IMR-90 (cell line): ENCODE data around the gene LARP1. TPM values are rescaled to one million over a fixed set of nuclear protein-coding genes. Genes with fewer than 3 reads are reported as not detected.
A peak's percentile ranks its signal among the peaks of the same experiment; 100 is the strongest.

Experiments used
- ATAC-seq: fragments of 200-7000 bp; cut with Tn5 transposase; 2 replicates; pipeline ENCODE4 v1.9.1; 2020; ENCODE audit warnings: low read depth, mild to moderate bottlenecking, moderate library complexity
- BruUV-seq: library from RNA; stranded (reverse); fragments of 400-500 nt; replicated peaks from 2 replicates; lab custom pipeline; 2021; lab: Mats Ljungman, UMichigan
- CTCF ChIA-PET: fragments of 300-600 bp; formaldehyde crosslinking; extraction: SDS; loops from one replicate; lab custom pipeline; 2021; ENCODE audit warnings: antibody characterized with exemption; lab: Yijun Ruan, JAX
- POLR2A ChIA-PET: fragments of 300-600 bp; sonication (Branson Sonifier 250); formaldehyde crosslinking; loops from one replicate; lab custom pipeline; 2022; ENCODE audit warnings: antibody characterized with exemption; ENCODE audit not compliant: unreplicated experiment; lab: Charles Lee
- DNase-seq: peaks from one replicate; pipeline ENCODE4 v3.0.0; 2013
- H2AFZ ChIP-seq: replicated peaks from 2 replicates; pipeline ENCODE3; 2013; ENCODE audit warnings: low read length, mild to moderate bottlenecking; ENCODE audit not compliant: poor library complexity
- H2AK5ac ChIP-seq: 2 replicates; pipeline ENCODE4 v1.6.1; 2013; ENCODE audit warnings: low read depth, low read length, inconsistent platforms
- H2AK9ac ChIP-seq: replicated peaks from 2 replicates; pipeline ENCODE3; 2013; ENCODE audit warnings: mild to moderate bottlenecking, low read depth, low read length, moderate library complexity; ENCODE audit not compliant: poor library complexity
- H2BK120ac ChIP-seq: 2 replicates; pipeline ENCODE4 v1.6.1; 2013; ENCODE audit warnings: low read depth, low read length, inconsistent platforms
- H2BK15ac ChIP-seq: 3 replicates; pipeline ENCODE4 v1.6.1; 2013; ENCODE audit warnings: low read depth, low read length, inconsistent platforms
- H2BK20ac ChIP-seq: 2 replicates; pipeline ENCODE4 v1.6.1; 2013; ENCODE audit warnings: low read depth, mild to moderate bottlenecking, inconsistent platforms, low read length, moderate library complexity
- H2BK5ac ChIP-seq: 2 replicates; pipeline ENCODE4 v1.6.1; 2013; ENCODE audit warnings: mild to moderate bottlenecking, low read depth, low read length, inconsistent platforms; ENCODE audit not compliant: poor library complexity, severe bottlenecking
- H3K14ac ChIP-seq: replicated peaks from 2 replicates; pipeline ENCODE4 v1.6.1; 2013; ENCODE audit warnings: low read depth, low read length, inconsistent platforms
- H3K18ac ChIP-seq: 2 replicates; pipeline ENCODE4 v1.6.1; 2013; ENCODE audit warnings: low read depth, low read length, control low read depth
- H3K23ac ChIP-seq: 2 replicates; pipeline ENCODE4 v1.6.1; 2013; ENCODE audit warnings: low read depth, low read length, inconsistent platforms
- H3K27ac ChIP-seq: 2 replicates; pipeline ENCODE4 v1.5.1; 2013; ENCODE audit warnings: mild to moderate bottlenecking, control low read depth, low read length; ENCODE audit not compliant: insufficient read depth
- H3K27me3 ChIP-seq: 2 replicates; pipeline ENCODE4 v1.6.1; 2013; ENCODE audit warnings: low read length; ENCODE audit not compliant: control insufficient read depth, insufficient read depth
- H3K36me3 ChIP-seq: 2 replicates; pipeline ENCODE4 v1.6.1; 2013; ENCODE audit warnings: low read length, mixed read lengths; ENCODE audit not compliant: control insufficient read depth, insufficient read depth
- H3K4ac ChIP-seq: 2 replicates; pipeline ENCODE4 v1.6.1; 2013; ENCODE audit warnings: low read depth, low read length, inconsistent platforms
- H3K4me1 ChIP-seq: 2 replicates; pipeline ENCODE4 v1.6.1; 2013; ENCODE audit warnings: low read length, mixed read lengths; ENCODE audit not compliant: control insufficient read depth, insufficient read depth
- H3K4me2 ChIP-seq: 2 replicates; pipeline ENCODE4 v1.6.1; 2013; ENCODE audit warnings: low read depth, mild to moderate bottlenecking, control low read depth, low read length, moderate library complexity
- H3K4me3 ChIP-seq: 2 replicates; pipeline ENCODE4 v1.5.1; 2013; ENCODE audit warnings: low read depth, mild to moderate bottlenecking, control low read depth, low read length, moderate library complexity; ENCODE audit not compliant: insufficient read depth
- H3K56ac ChIP-seq: 2 replicates; pipeline ENCODE4 v1.6.1; 2013; ENCODE audit warnings: low read length, inconsistent platforms; ENCODE audit not compliant: insufficient read depth; ENCODE audit errors: extremely low read depth
- H3K79me1 ChIP-seq, 2 experiments: 2 replicates each; pipeline ENCODE4 v1.6.1; 2013; ENCODE audit warnings: low read length in 2 of 2, inconsistent platforms in 1 of 2, low read depth in 1 of 2
- H3K9ac ChIP-seq: 2 replicates; pipeline ENCODE4 v1.6.1; 2013; ENCODE audit warnings: low read depth, low read length, control low read depth
- H3K9me1 ChIP-seq: 2 replicates; pipeline ENCODE4 v1.6.1; 2013; ENCODE audit warnings: low read length, inconsistent platforms; ENCODE audit not compliant: insufficient read depth
- H3K9me3 ChIP-seq: 2 replicates; pipeline ENCODE4 v1.6.1; 2013; ENCODE audit warnings: low read length; ENCODE audit not compliant: control insufficient read depth, insufficient read depth
- H4K20me1 ChIP-seq: 2 replicates; pipeline ENCODE4 v1.6.1; 2013; ENCODE audit warnings: low read length, inconsistent platforms; ENCODE audit not compliant: insufficient read depth
- H4K5ac ChIP-seq: 2 replicates; pipeline ENCODE4 v1.6.1; 2013; ENCODE audit warnings: mild to moderate bottlenecking, low read depth, low read length, control low read depth
- H4K8ac ChIP-seq, 2 experiments: 2 replicates each; pipeline ENCODE4 v1.6.1; 2013; ENCODE audit warnings: low read depth in 2 of 2, low read length in 2 of 2, control low read depth in 1 of 2, inconsistent platforms in 1 of 2
- H4K91ac ChIP-seq: 2 replicates; pipeline ENCODE4 v1.6.1; 2013; ENCODE audit warnings: low read depth, low read length, inconsistent platforms; ENCODE audit not compliant: insufficient read depth
- MAFK ChIP-seq: IDR thresholded peaks from 2 replicates; pipeline ENCODE4 v1.6.1; 2012; ENCODE audit warnings: low read depth, low read length, improper control_type of control experiment
- MAZ ChIP-seq: IDR thresholded peaks from 2 replicates; pipeline ENCODE4 v1.6.1; 2012; ENCODE audit warnings: low read depth, mild to moderate bottlenecking, low read length, improper control_type of control experiment, moderate library complexity, borderline replicate concordance
- WGBS, 2 experiments: methylation state at CpG; one replicate each; pipeline versions ENCODE4 v1.1.5 to v1.1.7; 2013; ENCODE audit warnings: missing lambda C conversion rate in 2 of 2; ENCODE audit not compliant: insufficient read length in 1 of 2; ENCODE audit errors: extremely low coverage in 2 of 2; 5-methylcytosine and 5-hydroxymethylcytosine counted together
- dilution Hi-C: fragments of 300-500 bp; cut with HindIII; formaldehyde crosslinking; loops from one replicate; pipeline ENCODE4 v1.14.3; 2018; ENCODE audit warnings: low sequenced_read_pairs; ENCODE audit not compliant: unreplicated experiment
- in situ Hi-C: fragments of 300-500 bp; cut with MboI; formaldehyde crosslinking; loops from 3 replicates; pipeline ENCODE4 v1.14.3; 2019; ENCODE audit warnings: low sequenced_read_pairs, inconsistent platforms, mixed read lengths
- intact Hi-C: fragments of 100-400 bp; cut with micrococcal nuclease; formaldehyde crosslinking; loops from 2 replicates; pipeline ENCODE4 v1.10.0; 2022
- polyA plus RNA-seq, 3 experiments: library from polyadenylated mRNA; depleted of rRNA; stranded (reverse); fragments of >200 nt; gene quantifications; 2 replicates each; pipeline ENCODE4 v1.2.3, GENCODE V29; 2012; ENCODE audit warnings: low replicate concordance in 1 of 3
- total RNA-seq: library from RNA; depleted of rRNA; stranded (reverse); fragments of >200 nt; gene quantifications from 2 replicates; pipeline ENCODE4 v1.2.3, GENCODE V29; 2012

Gene LARP1
- total and polyA plus RNA-seq, 2 of the 4 experiments (the other 2 are of a cell fraction): 47.3 to 77.4 TPM

GRCh38 chr5:154842689-154843530, 87.7 kb downstream of the LARP1 start:
- Histone ChIP-seq H3K4ac (no peak overlapping the region), H3K27me3 (no peaks in the 10 kb centered on the region), H3K27ac (no peak overlapping the region), H3K14ac (no peak overlapping the region), H3K36me3 (peaks cover 2% of the 10 kb centered on the region; the same call in 1 of the 2 replicates), H4K8ac (no peak overlapping the region), H3K4me1 (no peaks in the 10 kb centered on the region), H3K23ac (no peak overlapping the region), H2BK5ac (no peak overlapping the region), H2AK9ac (no peak overlapping the region), H3K9me3 (no peaks in the 10 kb centered on the region), H2BK120ac (no peak overlapping the region), H3K79me1 (no peaks in the 10 kb centered on the region; a peak in 1 of 4 replicates), H4K91ac (no peak overlapping the region), H3K18ac (no peak overlapping the region), H2AFZ (no peak overlapping the region), H3K56ac (no peak overlapping the region), H2AK5ac (no peak overlapping the region), H3K4me2 (no peak overlapping the region), H2BK20ac (no peak overlapping the region), H3K9ac (no peak overlapping the region), H3K4me3 (no peak overlapping the region), H3K9me1 (peaks cover 3% of the 10 kb centered on the region; the same call in 1 of the 2 replicates), H2BK15ac (no peak overlapping the region), H4K20me1 (no peaks in the 10 kb centered on the region; the same call in 1 of the 2 replicates), H4K5ac (no peak overlapping the region)
- CTCF ChIA-PET: no interaction called here
- dilution Hi-C loops: no loop called here
- POLR2A ChIA-PET: no interaction called here
- in situ Hi-C loops: no loop called here
- BruUV-seq: no TSS peak
- no peak for DNase-seq
- peak; percentile 88 for TF ChIP-seq MAFK
- TF ChIP-seq MAZ: no peak
- intact Hi-C loops: no loop called here
- WGBS, 2 experiments: 40% methylated on average over 1 of the region's 6 CpGs; no CpG with 5 or more reads in 1 of the 2 experiments
- ATAC-seq: no peak
